Left ventricle myocardium inferior (tissue), 1 donor: ENCODE data around the gene DUT. TPM values are rescaled to one million over a fixed set of nuclear protein-coding genes. Genes with fewer than 3 reads are reported as not detected.

Experiments used
- DNase-seq: peaks from one replicate; pipeline ENCODE4 v3.0.0-alpha.2; 2020
- H3K27ac ChIP-seq: fragments of 200-600 bp; replicated peaks from 2 replicates; pipeline ENCODE4 v1.8.0; 2021
- H3K27me3 ChIP-seq: fragments of 200-600 bp; 2 replicates; pipeline ENCODE4 v1.8.0; 2021; ENCODE audit warnings: low read depth
- H3K36me3 ChIP-seq: fragments of 200-600 bp; 2 replicates; pipeline ENCODE4 v1.8.0; 2021
- H3K4me1 ChIP-seq: fragments of 200-600 bp; 2 replicates; pipeline ENCODE4 v1.8.0; 2021
- H3K4me3 ChIP-seq: fragments of 200-600 bp; 2 replicates; pipeline ENCODE4 v1.8.0; 2021; ENCODE audit warnings: mild to moderate bottlenecking, moderate library complexity
- H3K9me3 ChIP-seq: fragments of 200-600 bp; replicated peaks from 2 replicates; pipeline ENCODE4 v1.8.0; 2021
- CTCF ChIP-seq: fragments of 200-600 bp; IDR thresholded peaks from 2 replicates; pipeline ENCODE4 v1.8.0; 2021; ENCODE audit warnings: antibody characterized with exemption, mild to moderate bottlenecking, borderline replicate concordance
- intact Hi-C: fragments of 100-400 bp; cut with micrococcal nuclease; formaldehyde crosslinking; loops from one replicate; pipeline ENCODE4 v1.11.0; 2022
- total RNA-seq: library from RNA; stranded (reverse); fragmentation: NEBNext Ultra II Directional; extraction: Animal tissue kit (Norgen Biotek cat#: 25700); gene quantifications from one replicate; pipeline ENCODE4 v1.2.1, GENCODE V29; 2021
- donor health status: DM: no; HTN: yes; CAD: no; lungs with severe emphysema.

DUT gene
- total RNA-seq, 1 donor from 2014 or later, result 78.5 TPM

DNA sequence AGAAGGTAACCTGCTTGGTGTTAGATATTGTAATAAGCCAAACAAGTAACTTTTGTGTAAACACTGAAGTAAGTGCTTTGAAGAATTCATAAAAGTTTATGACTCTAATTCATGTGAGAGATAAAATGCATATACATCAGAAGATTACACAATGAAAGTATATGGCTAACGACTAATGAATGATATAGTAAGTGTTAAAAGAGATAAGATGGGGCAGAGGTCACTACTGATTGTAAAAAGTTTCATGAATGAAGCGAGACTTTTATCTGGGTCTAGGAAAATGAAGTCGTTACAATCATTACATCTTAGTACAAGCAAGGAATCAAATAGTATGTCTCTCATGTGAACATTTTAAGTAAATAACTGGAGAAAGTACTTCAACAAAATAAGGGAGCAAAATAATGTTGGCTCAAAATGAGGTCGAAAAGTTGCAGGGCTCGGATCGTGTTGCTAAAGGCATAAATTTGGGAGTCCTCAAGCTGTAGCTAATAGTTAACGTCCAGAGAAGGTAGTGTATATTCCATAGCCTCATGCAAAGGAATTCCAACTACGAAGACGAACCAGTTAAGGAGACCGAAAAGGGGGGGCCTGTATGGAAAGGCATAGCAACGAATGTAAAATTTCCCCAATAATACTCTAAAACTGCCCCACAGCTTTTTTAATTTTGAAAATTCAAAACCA, 984 bp upstream of the DUT start:
- no peak for TF ChIP-seq CTCF
- peak overlapping the region; percentile 99 for H3K27ac ChIP-seq
- H3K27me3 ChIP-seq, result no peaks in the 10 kb centered on the region
- no peak for DNase-seq
- H3K9me3 ChIP-seq, result no peaks in the 10 kb centered on the region
- H3K36me3 ChIP-seq, result peaks cover 13% of the 10 kb centered on the region
- intact Hi-C loops, result no loop called here
- H3K4me3 ChIP-seq, result peak overlapping the region; percentile 93
- peaks cover 29% of the 10 kb centered on the region for H3K4me1 ChIP-seq

DNA sequence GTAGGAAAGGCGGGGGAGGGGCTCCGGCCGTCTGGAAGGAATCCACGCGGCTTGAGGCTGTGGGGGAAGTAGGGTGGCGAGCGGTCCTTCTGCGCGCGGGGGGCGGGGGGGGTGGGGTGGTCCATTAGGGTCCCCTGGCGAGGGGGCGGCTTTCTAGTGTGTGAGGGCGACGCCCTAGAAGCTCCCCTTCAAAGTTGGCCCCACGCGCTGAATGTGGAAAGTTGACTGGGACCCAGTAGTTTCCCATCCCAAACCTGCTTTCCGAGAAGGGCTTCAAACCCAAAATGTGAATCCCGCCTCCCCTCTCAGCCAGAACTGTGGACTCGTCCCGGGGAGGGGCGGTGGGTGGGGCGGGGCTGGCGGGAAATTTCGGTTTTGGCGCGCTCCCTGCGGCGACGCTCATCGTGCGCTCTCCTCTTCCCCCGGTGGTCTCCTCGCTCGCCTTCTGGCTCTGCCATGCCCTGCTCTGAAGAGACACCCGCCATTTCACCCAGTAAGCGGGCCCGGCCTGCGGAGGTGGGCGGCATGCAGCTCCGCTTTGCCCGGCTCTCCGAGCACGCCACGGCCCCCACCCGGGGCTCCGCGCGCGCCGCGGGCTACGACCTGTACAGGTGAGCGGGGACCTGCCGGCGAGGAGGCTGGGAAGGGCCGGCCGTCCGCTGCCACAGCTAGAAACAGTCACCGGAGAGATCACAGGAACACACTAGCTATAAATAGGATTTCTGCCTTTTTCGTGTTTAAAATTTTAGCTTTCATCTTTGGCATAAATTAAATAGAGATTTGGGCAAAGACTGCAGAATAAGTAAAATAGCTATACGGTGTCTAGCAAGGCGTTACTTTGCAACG, 790 bp downstream of the DUT start:
- TF ChIP-seq CTCF, result no peak
- H3K27ac ChIP-seq, result peak overlapping the region; percentile 99
- peaks cover 30% of the 10 kb centered on the region for H3K36me3 ChIP-seq
- intact Hi-C loops, result no loop called here
- peak overlapping the region; percentile 93 for H3K4me3 ChIP-seq
- DNase-seq, result peak; percentile 65
- no peaks in the 10 kb centered on the region for H3K27me3 ChIP-seq
- H3K9me3 ChIP-seq, result no peaks in the 10 kb centered on the region
- peaks cover 29% of the 10 kb centered on the region for H3K4me1 ChIP-seq

- Histone ChIP-seq H3K27me3 (no peaks in the 10 kb centered on the region), H3K36me3 (peaks cover 37% of the 10 kb centered on the region), H3K27ac (no peak overlapping the region), H3K4me1 (peaks cover 29% of the 10 kb centered on the region), H3K4me3 (peak overlapping the region; percentile 93), H3K9me3 (no peaks in the 10 kb centered on the region)
- TF ChIP-seq CTCF, result no peak
- no peak for DNase-seq
- intact Hi-C loops, result no loop called here
Measured at GRCh38 chr15:48332642-48333034, 1.4 kb downstream of the DUT start.

DNA sequence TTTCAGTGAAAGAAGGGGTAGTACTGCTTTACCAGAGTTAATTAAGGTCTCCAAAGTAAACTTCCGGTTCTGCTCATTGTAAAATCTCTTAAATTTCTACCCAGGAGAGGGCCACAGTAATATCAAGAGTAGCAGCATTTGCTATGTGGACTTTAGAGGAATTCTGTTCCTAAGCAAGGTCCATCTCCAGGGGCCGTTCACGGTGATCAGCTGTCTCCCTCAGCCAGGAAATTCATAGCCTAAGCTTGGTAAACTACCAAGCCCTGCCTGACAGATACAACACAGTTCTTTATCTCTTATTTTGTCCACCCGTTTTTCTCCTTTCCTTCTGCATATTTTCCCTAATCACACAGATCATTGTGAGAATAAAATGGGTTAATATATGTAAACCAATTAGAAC, 2.3 kb downstream of the DUT start:
- Histone ChIP-seq H3K4me3 (no peak overlapping the region), H3K4me1 (peaks cover 29% of the 10 kb centered on the region), H3K36me3 (peaks cover 40% of the 10 kb centered on the region), H3K9me3 (no peaks in the 10 kb centered on the region), H3K27me3 (no peaks in the 10 kb centered on the region), H3K27ac (no peak overlapping the region)
- no peak for DNase-seq
- intact Hi-C loops, result no loop called here
- no peak for TF ChIP-seq CTCF

DNA sequence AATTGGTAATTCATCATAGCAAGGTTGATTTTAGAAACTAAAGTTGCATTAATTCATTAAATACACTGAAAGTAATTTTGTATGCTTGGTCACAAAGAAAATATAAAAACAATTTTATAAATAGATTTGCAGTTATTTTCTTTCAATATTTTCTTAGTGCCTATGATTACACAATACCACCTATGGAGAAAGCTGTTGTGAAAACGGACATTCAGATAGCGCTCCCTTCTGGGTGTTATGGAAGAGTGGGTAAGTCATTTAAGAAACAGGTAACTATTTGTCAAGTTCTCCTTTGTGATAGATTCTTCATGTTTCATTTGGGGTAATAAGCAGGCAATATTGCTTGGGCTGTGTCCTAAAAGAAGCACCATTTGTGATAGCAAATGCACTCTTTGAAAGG, 3.0 kb downstream of the DUT start:
- no peak for DNase-seq
- Histone ChIP-seq H3K4me1 (peaks cover 29% of the 10 kb centered on the region), H3K36me3 (peaks cover 45% of the 10 kb centered on the region), H3K27me3 (no peaks in the 10 kb centered on the region), H3K9me3 (no peaks in the 10 kb centered on the region), H3K4me3 (no peak overlapping the region), H3K27ac (no peak overlapping the region)
- intact Hi-C loops, result no loop called here
- TF ChIP-seq CTCF, result no peak
